Measurements from ENCODE around the gene SPOUT1. TPM values are rescaled to one million over a fixed set of nuclear protein-coding genes. Genes with fewer than 3 reads are reported as not detected.
A peak's percentile ranks its signal among the peaks of the same experiment; 100 is the strongest.
"Not testable (repeated sequence)": the region's sequence is repeated elsewhere in the genome, so short reads cannot be mapped to it uniquely, and the experiment has no call there.

Gene SPOUT1
- total RNA-seq, 2 experiments from 2014 or later, result 71.4 to 75.4 TPM

DNA sequence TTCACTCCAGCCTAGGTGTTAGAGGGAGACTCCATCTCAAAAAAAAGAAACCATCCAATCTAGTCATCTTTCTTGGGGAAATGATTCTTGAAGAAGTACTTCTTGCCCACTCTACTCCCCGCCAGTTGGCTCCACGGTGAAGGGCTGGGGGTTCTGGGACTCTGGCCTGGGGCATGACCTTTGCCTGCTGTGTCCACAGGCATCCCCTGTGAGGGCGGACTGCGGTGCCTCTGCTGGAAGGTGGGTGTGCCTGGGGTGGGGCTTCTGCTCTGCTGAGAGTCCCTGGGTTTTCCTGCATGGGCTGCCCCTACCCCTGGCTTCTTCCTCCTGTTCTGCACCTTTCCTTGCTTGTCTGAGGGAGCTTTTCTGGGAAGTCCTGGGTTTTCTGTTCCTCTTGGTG, 39.1 kb downstream of the SPOUT1 start:
- Mint-ChIP-seq H3K27ac (no peak overlapping the region), H3K4me3 (no peak overlapping the region), H3K27me3 (no peaks in the 10 kb centered on the region), H3K4me1 (peaks cover 7% of the 10 kb centered on the region), H3K36me3 (peaks cover 7% of the 10 kb centered on the region), H3K9me3 (no peaks in the 10 kb centered on the region)
- ATAC-seq (ENCODE audit: low read depth) (no peak), DNase-seq (no peak)
- POLR2A ChIA-PET, result no interaction called here

DNA sequence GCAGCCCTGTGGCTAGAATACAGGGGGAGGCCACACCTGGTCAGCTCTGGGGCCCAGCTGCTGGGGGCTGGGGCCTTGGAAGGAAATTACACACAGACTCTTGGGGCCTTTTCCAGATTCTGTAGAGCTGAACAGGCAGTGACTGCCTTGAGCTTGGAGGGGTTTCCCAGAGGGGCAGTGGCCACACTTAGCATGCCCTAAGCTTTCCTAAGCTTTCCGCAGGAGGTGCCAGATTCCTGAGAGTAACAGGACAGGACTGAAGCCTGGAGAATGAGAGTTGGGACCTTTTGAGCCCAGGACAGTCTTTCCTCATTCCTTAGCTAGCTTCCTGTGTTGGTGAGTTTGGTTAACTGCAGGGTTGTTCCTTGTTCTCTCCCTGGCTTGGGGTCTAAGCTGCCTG, 41.1 kb downstream of the SPOUT1 start:
- Mint-ChIP-seq H3K4me3 (peak overlapping the region; percentile 100), H3K27me3 (no peaks in the 10 kb centered on the region), H3K36me3 (peaks cover 5% of the 10 kb centered on the region), H3K9me3 (no peaks in the 10 kb centered on the region), H3K4me1 (peaks cover 5% of the 10 kb centered on the region), H3K27ac (peak overlapping the region; percentile 33)
- POLR2A ChIA-PET, result interaction anchor here (0.6 to 2.1 kb wide), 5 partner anchors 17 to 136 kb away, joined by 3 to 18 read pairs (median 5); partner anchors contain the start of genes ENDOG, ZDHHC12 and ZER1
- DNase-seq, result no peak
- no peak for ATAC-seq (ENCODE audit: low read depth)

DNA sequence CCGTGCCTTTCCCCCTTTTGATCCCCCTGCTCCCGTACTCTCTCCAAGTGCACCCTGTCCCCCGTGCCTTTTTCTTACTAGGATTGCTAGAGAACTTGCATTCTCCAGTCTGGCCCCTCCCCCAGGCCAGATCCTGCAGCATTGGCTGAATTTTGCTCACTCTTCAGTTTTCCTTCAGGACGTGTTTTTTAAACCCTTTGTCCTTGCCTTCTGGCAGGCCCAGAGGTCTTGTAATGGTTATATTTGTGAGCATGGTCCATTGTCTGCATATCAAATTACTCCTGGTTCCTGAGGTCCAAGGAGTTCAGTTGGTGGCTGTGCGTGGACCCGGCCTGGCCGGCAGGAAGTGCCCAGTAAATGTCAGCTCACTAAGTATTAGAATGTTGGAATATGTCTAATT, 41.9 kb downstream of the SPOUT1 start:
- POLR2A ChIA-PET, result interaction anchor here (0.6 to 2.1 kb wide), 5 partner anchors 16 to 136 kb away, joined by 3 to 18 read pairs (median 5); partner anchors contain the start of genes ENDOG, ZDHHC12 and ZER1
- Mint-ChIP-seq H3K27ac (peak overlapping the region; percentile 96), H3K4me1 (peaks cover 5% of the 10 kb centered on the region), H3K4me3 (peak overlapping the region; percentile 100), H3K27me3 (no peaks in the 10 kb centered on the region), H3K36me3 (peaks cover 2% of the 10 kb centered on the region), H3K9me3 (no peaks in the 10 kb centered on the region)
- ATAC-seq (ENCODE audit: low read depth), result no peak
- DNase-seq, result no peak

DNA sequence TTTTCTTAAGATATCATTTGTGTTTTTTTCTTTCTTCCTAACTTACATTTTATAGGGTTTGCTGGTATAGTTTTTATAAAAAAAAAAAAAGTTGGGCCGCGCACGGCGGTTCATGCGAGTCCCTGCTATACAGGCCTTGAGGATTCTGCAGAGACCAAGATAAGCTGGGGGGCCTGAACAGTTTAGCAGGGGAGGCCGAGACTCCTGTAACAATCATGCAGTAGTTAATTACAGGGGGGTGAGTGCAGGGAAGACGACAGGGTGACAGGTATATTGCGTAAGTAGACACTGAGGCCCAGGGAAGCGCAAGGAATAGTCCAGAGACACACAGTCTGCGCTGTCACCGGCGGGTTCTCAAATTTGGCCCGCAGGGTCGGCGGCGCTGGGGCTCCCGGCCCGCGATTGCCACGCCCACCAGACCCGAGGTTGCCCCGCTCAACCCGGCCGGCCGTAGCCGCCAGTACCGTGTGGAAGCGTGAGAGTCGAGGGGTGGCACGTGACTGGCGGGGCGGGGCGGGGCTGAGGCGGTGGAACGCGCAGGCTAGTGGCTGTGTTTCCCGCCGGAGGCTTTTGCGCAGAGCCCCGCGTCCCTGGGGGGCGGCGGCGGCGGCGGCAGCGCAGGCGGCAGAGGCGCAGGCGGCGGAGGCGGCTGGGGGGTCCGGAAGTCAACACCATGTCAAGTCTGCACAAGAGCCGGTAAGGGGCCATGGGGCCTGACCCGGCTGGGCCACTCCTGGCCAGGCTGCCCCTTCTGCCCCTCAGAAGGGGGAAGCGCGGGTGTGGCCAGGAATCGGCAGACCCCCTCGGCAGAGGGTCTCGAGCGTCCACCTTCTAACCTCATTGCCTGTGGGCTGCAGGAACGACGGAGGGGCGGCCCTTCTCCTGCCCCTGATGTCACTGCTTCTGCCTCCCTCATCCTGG, 42.7 kb downstream of the SPOUT1 start, which contains the start of gene TBC1D13:
TSS of gene TBC1D13 (plus strand) at position 573 of the 921 bp plus-strand sequence. CDS start at position 674, 101 bp downstream.
- H3K4me1 Mint-ChIP-seq, result peaks cover 5% of the 10 kb centered on the region
- H3K27ac Mint-ChIP-seq, result peak within 1 kb of the TSS; percentile 96
- H3K4me3 Mint-ChIP-seq, result peak within 1 kb of the TSS; percentile 100
- H3K9me3 Mint-ChIP-seq, result no peaks in the 10 kb centered on the region
- peak; percentile 95 for DNase-seq
- POLR2A ChIA-PET, result interaction anchor here (0.6 to 2.1 kb wide), 5 partner anchors 11 to 31 kb away, joined by 3 to 18 read pairs (median 4); partner anchors contain the start of genes ENDOG and ZER1
- H3K27me3 Mint-ChIP-seq, result no peaks in the 10 kb centered on the region
- peak; percentile 95 for ATAC-seq (ENCODE audit: low read depth)
- peaks cover 2% of the 10 kb centered on the region for H3K36me3 Mint-ChIP-seq

DNA sequence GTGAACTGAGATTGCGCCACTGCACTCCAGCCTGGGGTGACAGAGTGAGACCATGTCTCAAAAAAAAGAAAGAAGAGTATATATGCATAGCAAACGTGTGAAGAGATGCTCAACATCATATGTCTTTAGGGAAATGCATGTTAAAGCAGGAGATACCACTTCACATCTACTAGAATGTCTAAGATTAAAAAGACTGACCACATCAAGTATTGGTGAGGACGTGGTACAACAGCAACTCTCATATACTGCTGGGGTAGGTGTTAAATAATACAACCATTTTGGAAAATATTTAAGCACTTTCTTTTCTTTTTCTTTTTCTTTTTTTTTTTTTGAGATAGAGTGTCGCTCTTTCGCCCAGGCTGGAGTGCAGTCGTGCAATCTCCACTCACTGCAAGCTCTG, 44.2 kb downstream of the SPOUT1 start:
- Mint-ChIP-seq H3K27me3 (no peaks in the 10 kb centered on the region), H3K4me1 (peaks cover 8% of the 10 kb centered on the region), H3K27ac (no peak overlapping the region), H3K4me3 (no peak overlapping the region), H3K36me3 (peaks cover 2% of the 10 kb centered on the region), H3K9me3 (no peaks in the 10 kb centered on the region)
- ATAC-seq (ENCODE audit: low read depth) (no peak), DNase-seq (no peak)
- POLR2A ChIA-PET, result no interaction called here

DNA sequence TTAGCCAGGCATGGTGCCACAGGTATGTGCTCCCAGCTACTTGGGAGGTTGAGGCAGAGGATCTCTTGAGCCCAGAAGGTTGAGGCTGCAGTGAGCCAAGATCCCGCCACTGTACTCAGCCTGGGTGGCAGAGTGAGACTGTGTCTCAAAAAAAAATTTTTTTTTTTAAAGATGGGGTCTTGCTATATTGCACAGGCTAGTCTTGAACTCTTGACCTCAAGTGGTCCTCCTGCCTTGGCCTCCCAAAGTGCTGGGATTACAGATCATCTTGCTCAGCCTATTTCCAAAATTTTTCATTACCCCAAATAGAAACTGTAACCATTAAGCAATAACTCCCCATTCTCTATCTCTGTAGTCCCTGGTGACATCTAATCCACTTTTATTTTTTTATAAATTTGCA, 46.9 kb downstream of the SPOUT1 start:
- H3K36me3 Mint-ChIP-seq, result no peaks in the 10 kb centered on the region
- H3K27me3 Mint-ChIP-seq, result no peaks in the 10 kb centered on the region
- no peak overlapping the region for H3K4me3 Mint-ChIP-seq
- no peaks in the 10 kb centered on the region for H3K9me3 Mint-ChIP-seq
- no peak overlapping the region for H3K27ac Mint-ChIP-seq
- POLR2A ChIA-PET, result interaction anchor here (1.4 kb wide), 1 partner anchor 12 kb away, joined by 3 read pairs; no protein-coding TSS in a partner anchor
- ATAC-seq (ENCODE audit: low read depth) (no peak), DNase-seq (no peak)
- H3K4me1 Mint-ChIP-seq, result peaks cover 4% of the 10 kb centered on the region

DNA sequence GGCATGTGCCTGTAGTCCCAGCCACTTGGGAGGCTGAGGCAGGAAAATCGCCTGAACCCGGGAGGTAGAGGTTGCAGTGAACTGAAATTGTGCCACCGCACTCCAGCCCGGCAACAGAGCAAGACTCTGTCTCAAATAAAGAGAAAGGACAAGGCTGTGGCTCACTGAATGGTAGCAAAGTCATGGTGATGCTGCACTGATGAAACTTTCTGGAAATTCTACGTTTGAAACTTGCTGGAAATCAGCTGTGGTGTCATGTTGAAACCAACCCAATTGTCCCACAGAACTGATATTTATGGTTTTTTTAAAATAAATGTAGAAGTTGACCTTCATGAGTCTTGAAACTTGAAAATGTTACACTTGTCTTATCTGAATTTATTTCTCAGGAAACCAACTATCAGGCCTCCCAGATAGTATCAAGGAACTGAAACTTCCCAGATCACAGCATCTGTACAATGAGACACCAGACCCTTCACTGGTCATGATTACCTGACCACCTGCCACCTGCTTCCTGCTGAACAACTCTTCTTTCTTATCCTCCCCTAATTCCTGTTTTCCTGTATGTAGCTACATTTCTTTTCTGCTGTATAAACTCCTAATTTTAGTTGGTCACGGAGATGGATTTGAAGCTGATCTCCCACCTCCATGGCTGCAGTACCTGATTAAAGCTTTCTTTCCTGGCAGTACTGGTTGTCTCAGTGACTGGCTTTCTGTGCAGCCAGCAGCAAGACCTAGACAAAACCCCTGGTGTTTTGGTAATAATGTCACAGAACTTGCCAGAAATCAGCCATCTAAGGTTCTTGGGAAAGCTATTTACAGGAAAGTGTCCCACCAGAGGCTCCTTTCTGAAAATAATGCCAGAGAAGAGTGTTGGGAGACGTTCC, 48.2 kb downstream of the SPOUT1 start:
- POLR2A ChIA-PET, result interaction anchor here (1.0 to 1.4 kb wide), 2 partner anchors 10 to 57 kb away, joined by 3 read pairs; no protein-coding TSS in a partner anchor
- ATAC-seq (ENCODE audit: low read depth) (no peak), DNase-seq (no peak)
- no peak overlapping the region for H3K4me3 Mint-ChIP-seq
- peaks cover 3% of the 10 kb centered on the region for H3K4me1 Mint-ChIP-seq
- no peak overlapping the region for H3K27ac Mint-ChIP-seq
- H3K36me3 Mint-ChIP-seq, result no peaks in the 10 kb centered on the region
- no peaks in the 10 kb centered on the region for H3K27me3 Mint-ChIP-seq
- H3K9me3 Mint-ChIP-seq, result no peaks in the 10 kb centered on the region

DNA sequence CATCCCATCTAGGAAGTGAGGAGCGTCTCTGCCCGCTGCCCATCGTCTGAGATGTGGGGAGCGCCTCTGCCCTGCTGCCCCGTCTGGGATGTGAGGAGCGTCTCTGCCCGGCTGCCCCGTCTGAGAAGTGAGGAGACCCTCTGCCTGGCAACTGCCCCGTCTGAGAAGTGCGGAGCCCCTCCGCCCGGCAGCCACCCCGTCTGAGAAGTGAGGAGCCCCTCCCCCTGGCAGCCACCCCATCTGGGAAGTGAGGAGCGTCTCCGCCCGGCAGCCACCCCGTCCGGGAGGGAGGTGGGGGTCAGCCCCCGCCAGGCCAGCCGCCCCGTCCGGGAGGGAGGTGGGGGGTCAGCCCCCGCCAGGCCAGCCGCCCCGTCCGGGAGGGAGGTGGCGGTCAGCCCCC, 49.5 kb downstream of the SPOUT1 start:
- H3K4me3 Mint-ChIP-seq; H3K27me3 Mint-ChIP-seq; H3K4me1 Mint-ChIP-seq; H3K36me3 Mint-ChIP-seq; ATAC-seq (ENCODE audit: low read depth); POLR2A ChIA-PET; DNase-seq; H3K27ac Mint-ChIP-seq; H3K9me3 Mint-ChIP-seq: not testable (repeated sequence)

DNA sequence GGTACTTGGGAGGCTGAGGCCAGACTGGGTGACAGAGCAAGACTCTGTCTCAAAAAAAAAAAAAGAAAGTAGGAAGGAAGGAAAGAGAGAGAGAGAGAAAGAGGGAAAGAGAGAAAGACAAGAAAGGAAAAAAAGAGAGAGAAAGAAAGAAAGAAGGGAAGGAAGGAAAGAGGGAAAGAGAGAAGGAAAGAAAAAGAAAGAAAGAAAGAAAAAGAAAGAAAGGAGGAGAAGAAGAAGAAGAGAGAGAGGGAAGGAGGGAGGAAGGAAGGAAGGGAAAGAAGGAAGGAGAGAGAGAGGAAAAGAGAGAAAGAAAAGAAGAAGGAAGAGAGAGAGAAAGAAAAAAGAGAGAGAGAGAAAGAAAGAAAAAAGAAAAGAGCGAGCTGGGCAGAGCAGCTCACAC, 54.8 kb downstream of the SPOUT1 start:
- POLR2A ChIA-PET, result interaction anchor here (0.7 kb wide), 1 partner anchor 91 kb away, joined by 3 read pairs; no protein-coding TSS in a partner anchor
- Mint-ChIP-seq H3K36me3 (no peaks in the 10 kb centered on the region), H3K4me1 (peaks cover 12% of the 10 kb centered on the region), H3K4me3 (no peak overlapping the region), H3K27ac (no peak overlapping the region), H3K9me3 (no peaks in the 10 kb centered on the region), H3K27me3 (no peaks in the 10 kb centered on the region)
- no peak for DNase-seq
- ATAC-seq (ENCODE audit: low read depth), result no peak

DNA sequence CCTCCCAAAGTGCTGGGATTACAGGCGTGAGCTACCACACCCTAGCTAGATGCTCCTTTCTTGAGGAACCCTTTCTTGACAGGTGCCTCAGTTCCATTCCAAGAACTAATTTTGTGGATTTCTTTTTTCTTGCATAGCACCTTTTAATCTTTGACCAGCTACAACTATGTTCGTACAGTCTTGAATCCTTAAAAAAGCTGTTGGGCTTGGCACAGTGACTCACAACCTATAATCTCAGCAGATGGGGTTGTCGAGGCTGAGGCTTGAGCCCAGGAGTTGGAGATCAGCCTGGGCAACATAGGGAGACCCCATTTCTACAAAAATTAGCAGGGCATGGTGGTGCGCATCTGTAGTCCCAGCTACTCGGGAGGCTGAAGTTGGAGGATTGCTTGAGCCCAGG, 56.5 kb downstream of the SPOUT1 start:
- Mint-ChIP-seq H3K36me3 (no peaks in the 10 kb centered on the region), H3K9me3 (no peaks in the 10 kb centered on the region), H3K27ac (peak overlapping the region; percentile 64), H3K4me1 (peaks cover 14% of the 10 kb centered on the region), H3K27me3 (no peaks in the 10 kb centered on the region), H3K4me3 (peak overlapping the region; percentile 28)
- POLR2A ChIA-PET, result interaction anchor here (0.7 to 2.9 kb wide), 3 partner anchors 15 to 853 kb away, joined by 3 to 18 read pairs (median 4); partner anchors contain the start of genes NTMT1 and ZDHHC12
- ATAC-seq (ENCODE audit: low read depth) (no peak), DNase-seq (no peak)

DNA sequence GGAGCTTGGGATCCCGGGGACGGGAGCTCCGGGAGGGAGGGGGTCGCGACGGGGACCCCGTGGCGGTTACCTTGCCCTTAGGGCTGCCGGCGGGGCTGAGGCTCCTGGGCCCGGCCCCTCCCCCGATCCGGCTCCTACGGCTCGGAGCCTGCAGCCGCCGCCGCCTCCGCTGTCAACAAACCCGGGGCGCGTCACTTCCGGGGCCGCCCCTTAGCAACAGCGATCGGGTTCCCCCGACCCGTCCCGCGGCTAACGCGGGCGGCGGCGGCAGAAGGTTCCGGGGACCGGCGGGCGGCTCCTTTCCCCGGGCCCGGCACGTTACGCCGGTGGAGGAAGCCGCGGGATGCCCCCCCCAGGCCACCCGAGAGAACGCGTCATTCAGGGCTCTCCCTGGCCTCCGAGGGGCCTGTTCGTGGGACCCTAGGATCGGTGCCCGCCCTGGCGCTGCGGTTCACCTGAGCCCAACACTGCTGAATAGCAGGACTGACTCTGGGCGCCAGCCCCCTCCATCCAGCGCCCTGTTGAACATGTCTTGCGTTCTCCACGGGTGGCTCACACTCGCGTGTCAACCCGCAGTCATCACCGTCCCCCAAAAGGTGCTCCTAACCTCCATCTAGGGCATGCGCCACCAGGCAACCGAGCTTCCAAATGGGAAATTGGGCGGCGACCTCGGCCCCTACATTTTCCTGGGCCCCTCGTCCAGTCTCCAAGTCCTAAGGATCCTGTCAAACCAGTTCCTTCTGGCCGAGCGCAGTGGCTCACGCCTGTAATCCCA, 57.7 kb downstream of the SPOUT1 start, which contains the start of gene ZER1:
TSS of gene ZER1 (minus strand) at position 183 of the 775 bp plus-strand sequence. CDS start 16,362 bp downstream, outside the sequence.
- Mint-ChIP-seq H3K27me3 (no peaks in the 10 kb centered on the region), H3K4me3 (peak within 1 kb of the TSS; percentile 98), H3K4me1 (peaks cover 14% of the 10 kb centered on the region), H3K9me3 (no peaks in the 10 kb centered on the region), H3K36me3 (no peaks in the 10 kb centered on the region), H3K27ac (peak within 1 kb of the TSS; percentile 97)
- POLR2A ChIA-PET, result interaction anchor here (0.7 to 2.9 kb wide), 10 partner anchors 14 to 854 kb away, joined by 3 to 18 read pairs (median 4); partner anchors contain the start of genes ENDOG, NTMT1, SPOUT1 and ZDHHC12
- peak; percentile 90 for ATAC-seq (ENCODE audit: low read depth)
- DNase-seq, result peak; percentile 98

DNA sequence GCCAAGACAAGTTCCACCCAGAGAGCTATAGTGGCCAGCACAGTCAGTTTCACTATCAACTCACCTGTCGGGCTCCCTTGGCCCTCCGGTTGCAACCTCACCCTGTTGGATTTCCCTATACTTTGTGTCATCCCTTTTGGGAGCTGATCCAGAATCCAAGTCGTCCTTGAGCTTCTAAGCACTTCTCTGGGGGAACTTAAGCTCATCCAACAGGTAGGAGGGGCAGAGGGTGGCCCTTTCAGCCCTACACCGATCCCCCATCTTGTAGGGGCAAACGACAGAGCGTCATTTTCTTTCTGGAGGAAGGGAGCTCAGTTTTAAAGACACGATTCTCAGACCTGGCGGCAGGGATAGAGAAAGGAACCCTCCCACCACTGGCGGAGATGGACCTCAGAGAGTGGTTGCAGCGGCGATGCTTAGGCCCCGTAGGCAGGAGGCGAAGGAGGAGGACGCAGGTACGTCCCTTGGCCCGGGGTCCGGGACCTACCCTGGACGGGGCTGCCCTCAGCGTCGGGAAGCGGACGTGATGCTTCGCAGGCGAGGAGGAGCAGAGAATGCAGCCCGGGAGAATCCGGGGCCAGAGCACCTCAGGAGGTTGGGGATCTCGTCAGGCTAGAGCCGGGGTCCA, 58.4 kb downstream of the SPOUT1 start:
- H3K36me3 Mint-ChIP-seq, result no peaks in the 10 kb centered on the region
- DNase-seq (no peak), ATAC-seq (ENCODE audit: low read depth) (peak; percentile 11)
- peaks cover 14% of the 10 kb centered on the region for H3K4me1 Mint-ChIP-seq
- no peaks in the 10 kb centered on the region for H3K9me3 Mint-ChIP-seq
- no peaks in the 10 kb centered on the region for H3K27me3 Mint-ChIP-seq
- POLR2A ChIA-PET, result interaction anchor here (0.7 to 2.9 kb wide), 11 partner anchors 11 to 219 kb away, joined by 3 to 18 read pairs (median 4); partner anchors contain the start of genes ENDOG, PKN3, SPOUT1 and SPTAN1
- H3K4me3 Mint-ChIP-seq, result peak overlapping the region; percentile 98
- peak overlapping the region; percentile 97 for H3K27ac Mint-ChIP-seq
